Measurements from ENCODE around the gene LMAN2L.

GRCh38 chr2:96759548-96759947, 19.7 kb upstream of the LMAN2L start:
- TF ChIP-seq SUZ12 (IDR thresholded peaks at IDR 0.05; ENCODE audit: extremely low read depth, insufficient read depth, insufficient read length) (no peak), ZNF274 (IDR thresholded peaks at IDR 0.05; ENCODE audit: low read depth, low read length) (no peak), YY1 (IDR thresholded peaks at IDR 0.05; ENCODE audit: insufficient read depth, insufficient read length) (no peak)
